Stomach (tissue), 9 donors: Measurements from ENCODE around the gene PLA2G3. TPM values are rescaled to one million over a fixed set of nuclear protein-coding genes. Genes with fewer than 3 reads are reported as not detected.

Experiments
- DNase-seq, 2 donors: peaks; one replicate each; pipeline versions ENCODE4 v3.0.0 to v3.0.0-alpha.2; 2013 to 2019
- H3K27ac ChIP-seq, 5 donors: fragments of 200-600 bp in 4 of 5; sonication (generic) in 4 of 5; one replicate each; pipeline ENCODE4 v1.5.1; 2013 to 2019; ENCODE audit warnings: mild to moderate bottlenecking in 1 of 5, moderate library complexity in 1 of 5
- H3K27me3 ChIP-seq, 3 donors: fragments of 200-600 bp; sonication (generic); one replicate each; pipeline ENCODE4 v1.5.1; 2017 to 2019; ENCODE audit warnings: mixed run types in 1 of 3
- H3K36me3 ChIP-seq, 4 donors: fragments of 200-600 bp; sonication (generic); 1 replicate in 3 of 4; 2 replicates in 1 of 4; pipeline ENCODE4 v1.5.1; 2016 to 2019
- H3K4me1 ChIP-seq, 4 donors: fragments of 200-600 bp; sonication (generic); one replicate each; pipeline ENCODE4 v1.5.1; 2016 to 2019
- H3K4me3 ChIP-seq, 4 donors: fragments of 200-600 bp; sonication (generic) in 3 of 4; one replicate each; pipeline ENCODE4 v1.5.1; 2016 to 2019; ENCODE audit warnings: mild to moderate bottlenecking in 1 of 4
- H3K9me3 ChIP-seq, 4 donors: fragments of 200-600 bp; sonication (generic); one replicate each; pipeline ENCODE4 v1.5.1; 2016 to 2019
- EP300 ChIP-seq: sonication (generic); formaldehyde crosslinking; IDR thresholded peaks from one replicate; pipeline ENCODE4 v1.6.1; 2017; ENCODE audit warnings: antibody characterized with exemption
- POLR2A ChIP-seq, 4 donors: fragments of 450-650 bp; IDR thresholded peaks; one replicate each; pipeline ENCODE4 v1.6.1; 2016; ENCODE audit warnings: antibody characterized with exemption in 4 of 4, control low read depth in 2 of 4, mild to moderate bottlenecking in 1 of 4, moderate library complexity in 1 of 4
- POLR2AphosphoS5 ChIP-seq, 3 donors: sonication (generic); formaldehyde crosslinking; IDR thresholded peaks; one replicate each; pipeline ENCODE4 v1.6.1; 2016; ENCODE audit warnings: antibody characterized with exemption in 3 of 3
- WGBS, 5 donors: extraction: QIAGEN DNeasy Blood & Tissue Kit in 3 of 5; methylation state at CpG; one replicate each; pipeline versions ENCODE4 v1.1.5 to v1.1.7; 2013 to 2018; 5-methylcytosine and 5-hydroxymethylcytosine counted together
- intact Hi-C: fragments of 100-400 bp; cut with DNase I; formaldehyde crosslinking; loops from one replicate; pipeline ENCODE4 v1.15.1; 2023; ENCODE audit warnings: low total_unique reads
- polyA plus RNA-seq, 3 donors: library from polyadenylated mRNA; stranded (reverse); fragments of 200-250 nt; gene quantifications; one replicate each; pipeline ENCODE4 v1.2.3, GENCODE V29; 2013
- total RNA-seq, 5 donors: library from RNA; depleted of rRNA; stranded (reverse); fragments of >200 nt; gene quantifications; one replicate each; pipeline versions ENCODE4 v1.1.0 to v1.2.3, GENCODE V29; 2014 to 2016
- TF ChIP-seq, protein P1 (sequence below), 7 experiments: fragments of 450-650 bp in 4 of 7; fragments of 200-600 bp in 3 of 7; sonication (generic) in 3 of 7; IDR thresholded peaks; one replicate each; pipeline ENCODE4 v1.5.1; 2016 to 2019; ENCODE audit warnings: antibody characterized with exemption in 7 of 7, control low read depth in 2 of 7, mild to moderate bottlenecking in 1 of 7
- donor health status: healthy with polysubstance abuse.
- donor health status: Bipolar disorder and iron deficiency.
- donor health status: healthy.

PLA2G3 gene
- total and polyA plus RNA-seq, 8 donors = 0.75 to 2.5 TPM; not detected in 6

DNA sequence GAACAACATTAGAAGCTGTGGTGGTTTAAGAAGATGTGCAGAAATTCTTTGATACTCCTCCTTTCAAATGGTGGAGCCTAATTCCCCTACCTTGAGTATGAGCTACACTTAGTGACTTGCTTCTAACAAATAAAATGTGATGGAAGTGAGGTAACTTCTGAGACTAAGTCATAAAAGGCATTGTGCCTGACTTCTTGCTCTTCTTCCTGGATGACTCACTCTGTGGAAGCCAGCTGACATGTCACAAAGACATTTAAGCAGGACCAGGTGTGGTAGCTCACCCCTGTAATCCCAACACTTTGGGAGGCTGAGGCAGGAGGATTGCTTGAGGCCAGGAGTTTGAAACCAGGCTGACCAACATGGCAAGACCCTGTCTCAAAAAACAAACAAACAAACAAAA, 3.9 kb upstream of the PLA2G3 start:
- H3K27me3 ChIP-seq = peaks cover 0 to 14% (median 9%) of the 10 kb centered on the region in 3 donors
- no peak overlapping the region for H3K4me3 ChIP-seq
- no peak overlapping the region for H3K27ac ChIP-seq
- DNase-seq = no peak
- peaks cover 8 to 25% (median 24%) of the 10 kb centered on the region in 4 donors for H3K4me1 ChIP-seq
- TF ChIP-seq, protein P1, sequence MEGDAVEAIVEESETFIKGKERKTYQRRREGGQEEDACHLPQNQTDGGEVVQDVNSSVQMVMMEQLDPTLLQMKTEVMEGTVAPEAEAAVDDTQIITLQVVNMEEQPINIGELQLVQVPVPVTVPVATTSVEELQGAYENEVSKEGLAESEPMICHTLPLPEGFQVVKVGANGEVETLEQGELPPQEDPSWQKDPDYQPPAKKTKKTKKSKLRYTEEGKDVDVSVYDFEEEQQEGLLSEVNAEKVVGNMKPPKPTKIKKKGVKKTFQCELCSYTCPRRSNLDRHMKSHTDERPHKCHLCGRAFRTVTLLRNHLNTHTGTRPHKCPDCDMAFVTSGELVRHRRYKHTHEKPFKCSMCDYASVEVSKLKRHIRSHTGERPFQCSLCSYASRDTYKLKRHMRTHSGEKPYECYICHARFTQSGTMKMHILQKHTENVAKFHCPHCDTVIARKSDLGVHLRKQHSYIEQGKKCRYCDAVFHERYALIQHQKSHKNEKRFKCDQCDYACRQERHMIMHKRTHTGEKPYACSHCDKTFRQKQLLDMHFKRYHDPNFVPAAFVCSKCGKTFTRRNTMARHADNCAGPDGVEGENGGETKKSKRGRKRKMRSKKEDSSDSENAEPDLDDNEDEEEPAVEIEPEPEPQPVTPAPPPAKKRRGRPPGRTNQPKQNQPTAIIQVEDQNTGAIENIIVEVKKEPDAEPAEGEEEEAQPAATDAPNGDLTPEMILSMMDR (IDR thresholded peaks at IDR 0.05) = no peak
- TF ChIP-seq EP300 = no peak
- TF ChIP-seq POLR2AphosphoS5 (IDR thresholded peaks at IDR 0.05) = no peak
- TF ChIP-seq POLR2A (IDR thresholded peaks at IDR 0.05) = no peak
- no peaks in the 10 kb centered on the region for H3K36me3 ChIP-seq
- no peaks in the 10 kb centered on the region for H3K9me3 ChIP-seq
- intact Hi-C loops = loop anchor here (10.0 kb wide), 1 partner anchor 199 kb away; no protein-coding TSS in a partner anchor

DNA sequence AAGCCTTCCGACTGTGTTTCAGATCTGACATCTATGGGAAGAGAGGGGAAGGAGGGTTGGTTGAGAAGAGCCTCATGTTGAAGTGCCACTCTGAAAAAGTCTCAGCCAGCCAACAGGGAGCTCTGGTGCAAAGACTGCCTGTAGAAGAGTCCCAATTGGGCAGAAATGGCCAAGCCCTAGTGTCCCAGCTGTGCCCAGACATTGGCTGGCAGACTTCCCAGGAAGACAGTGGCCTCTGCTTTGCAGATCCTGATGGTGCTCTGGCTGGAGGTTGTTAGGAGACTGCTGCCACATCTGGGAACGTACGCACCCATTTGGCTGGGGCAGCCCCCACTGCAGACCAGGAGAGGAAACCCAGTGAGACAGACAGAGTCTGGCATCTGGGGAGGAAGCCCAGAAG, 3.2 kb upstream of the PLA2G3 start:
- WGBS, 5 donors = 79 to 92% (median 83%) methylated on average over 3 of the region's 3 CpGs

GRCh38 chr22:31143038-31143437, 2.7 kb upstream of the PLA2G3 start:
- H3K27me3 ChIP-seq = peaks cover 0 to 20% (median 9%) of the 10 kb centered on the region in 3 donors
- no peaks in the 10 kb centered on the region for H3K9me3 ChIP-seq
- intact Hi-C loops = loop anchor here (10.0 kb wide), 1 partner anchor 198 kb away; no protein-coding TSS in a partner anchor
- no peak overlapping the region for H3K4me3 ChIP-seq
- 30 to 53% (median 39%) methylated on average over 3 of the region's 3 CpGs for WGBS, 5 donors
- no peaks in the 10 kb centered on the region for H3K36me3 ChIP-seq
- peaks cover 0 to 15% (median 13%) of the 10 kb centered on the region in 4 donors for H3K4me1 ChIP-seq
- TF ChIP-seq POLR2AphosphoS5 (IDR thresholded peaks at IDR 0.05) = no peak
- TF ChIP-seq POLR2A (IDR thresholded peaks at IDR 0.05) = no peak
- TF ChIP-seq EP300 = no peak
- TF ChIP-seq, protein P1 (IDR thresholded peaks at IDR 0.05) = no peak
- no peak for DNase-seq
- H3K27ac ChIP-seq = no peak overlapping the region

More for the DNA sequence above, 3.2 kb upstream of the PLA2G3 start:
- peaks cover 1 to 18% (median 17%) of the 10 kb centered on the region in 4 donors for H3K4me1 ChIP-seq
- intact Hi-C loops = loop anchor here (10.0 kb wide), 1 partner anchor 199 kb away; no protein-coding TSS in a partner anchor
- no peak overlapping the region for H3K4me3 ChIP-seq
- no peak for TF ChIP-seq POLR2AphosphoS5 (IDR thresholded peaks at IDR 0.05)
- no peak for TF ChIP-seq POLR2A (IDR thresholded peaks at IDR 0.05)
- TF ChIP-seq EP300 = no peak
- TF ChIP-seq, protein P1 (IDR thresholded peaks at IDR 0.05) = no peak
- no peaks in the 10 kb centered on the region for H3K36me3 ChIP-seq
- no peak for DNase-seq
- H3K27me3 ChIP-seq = peaks cover 0 to 18% (median 9%) of the 10 kb centered on the region in 3 donors
- H3K27ac ChIP-seq = no peak overlapping the region
- no peaks in the 10 kb centered on the region for H3K9me3 ChIP-seq

- H3K4me3 ChIP-seq = no peak overlapping the region
- H3K4me1 ChIP-seq = peaks cover 0 to 15% (median 13%) of the 10 kb centered on the region in 4 donors
- H3K27ac ChIP-seq = no peak overlapping the region
- no peak for DNase-seq
- no peaks in the 10 kb centered on the region for H3K9me3 ChIP-seq
- 75 to 93% (median 86%) methylated on average over 4 of the region's 4 CpGs for WGBS, 5 donors
- TF ChIP-seq, protein P1 (IDR thresholded peaks at IDR 0.05) = no peak
- TF ChIP-seq POLR2AphosphoS5 (IDR thresholded peaks at IDR 0.05) = no peak
- TF ChIP-seq POLR2A (IDR thresholded peaks at IDR 0.05) = no peak
- TF ChIP-seq EP300 = no peak
- intact Hi-C loops = loop anchor here (10.0 kb wide), 1 partner anchor 197 kb away; no protein-coding TSS in a partner anchor
- H3K36me3 ChIP-seq = no peaks in the 10 kb centered on the region
- H3K27me3 ChIP-seq = peaks cover 0 to 23% (median 9%) of the 10 kb centered on the region in 3 donors
Observed at GRCh38 chr22:31142285-31142684, 2.0 kb upstream of the PLA2G3 start.
